ENCODE data around the gene PARD3.

The PARD3 gene

DNA sequence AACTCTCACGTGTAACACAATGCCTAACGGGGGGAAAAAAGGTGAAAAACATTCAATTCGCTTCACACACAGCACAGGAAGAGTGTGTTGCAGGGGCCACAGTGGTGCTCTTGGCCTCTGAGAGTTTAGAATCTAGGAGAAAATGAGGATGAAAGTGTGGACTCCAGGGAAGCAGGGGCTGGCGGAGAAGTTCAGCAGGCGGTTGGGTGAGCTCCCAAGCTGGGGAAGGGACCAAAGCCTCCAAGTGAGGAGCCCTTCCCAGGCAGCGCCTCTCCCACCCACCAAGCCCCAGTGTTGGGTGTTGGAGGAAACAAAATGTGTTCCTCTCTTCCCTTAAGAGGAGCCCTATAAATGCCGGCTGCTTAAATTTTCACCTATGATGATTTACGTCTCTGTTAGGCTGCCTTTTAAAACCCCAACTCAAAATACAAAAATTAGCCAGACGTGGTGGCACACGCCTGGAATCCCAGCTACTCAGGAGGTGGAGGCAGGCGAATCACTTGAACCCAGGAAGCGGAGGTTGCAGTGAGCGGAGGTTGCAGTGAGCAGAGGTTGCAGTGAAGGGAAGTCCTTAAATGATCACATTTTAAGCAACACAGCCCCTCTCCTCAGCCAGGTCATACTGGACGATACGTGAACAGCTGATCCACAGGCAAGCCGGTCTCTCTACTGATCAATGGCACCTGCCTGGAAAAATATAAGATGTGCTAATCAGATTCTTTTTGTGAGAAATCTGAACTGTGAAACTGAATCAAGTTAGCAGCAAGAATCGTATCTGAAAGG, 735.2 kb downstream of the PARD3 start:
- Histone ChIP-seq H3K27me3 (ENCODE audit: control insufficient read depth, insufficient read depth, low read length) (no peaks in the 10 kb centered on the region), H3K9ac (no peak overlapping the region), H3K4me2 (ENCODE audit: low read length) (no peak overlapping the region), H3K36me3 (ENCODE audit: control insufficient read depth, insufficient read depth, low read length) (no peaks in the 10 kb centered on the region), H3K79me2 (no peaks in the 10 kb centered on the region), H3K27ac (no peak overlapping the region), H3K4me3 (ENCODE audit: low read depth, low read length) (no peak overlapping the region), H2AFZ (no peak overlapping the region), H3K9me3 (ENCODE audit: control insufficient read depth, low read length) (no peaks in the 10 kb centered on the region), H3K4me1 (no peaks in the 10 kb centered on the region)
- TF ChIP-seq, protein P1, sequence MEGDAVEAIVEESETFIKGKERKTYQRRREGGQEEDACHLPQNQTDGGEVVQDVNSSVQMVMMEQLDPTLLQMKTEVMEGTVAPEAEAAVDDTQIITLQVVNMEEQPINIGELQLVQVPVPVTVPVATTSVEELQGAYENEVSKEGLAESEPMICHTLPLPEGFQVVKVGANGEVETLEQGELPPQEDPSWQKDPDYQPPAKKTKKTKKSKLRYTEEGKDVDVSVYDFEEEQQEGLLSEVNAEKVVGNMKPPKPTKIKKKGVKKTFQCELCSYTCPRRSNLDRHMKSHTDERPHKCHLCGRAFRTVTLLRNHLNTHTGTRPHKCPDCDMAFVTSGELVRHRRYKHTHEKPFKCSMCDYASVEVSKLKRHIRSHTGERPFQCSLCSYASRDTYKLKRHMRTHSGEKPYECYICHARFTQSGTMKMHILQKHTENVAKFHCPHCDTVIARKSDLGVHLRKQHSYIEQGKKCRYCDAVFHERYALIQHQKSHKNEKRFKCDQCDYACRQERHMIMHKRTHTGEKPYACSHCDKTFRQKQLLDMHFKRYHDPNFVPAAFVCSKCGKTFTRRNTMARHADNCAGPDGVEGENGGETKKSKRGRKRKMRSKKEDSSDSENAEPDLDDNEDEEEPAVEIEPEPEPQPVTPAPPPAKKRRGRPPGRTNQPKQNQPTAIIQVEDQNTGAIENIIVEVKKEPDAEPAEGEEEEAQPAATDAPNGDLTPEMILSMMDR (IDR thresholded peaks at IDR 0.05): no peak

- H3K9ac ChIP-seq: no peak overlapping the region
- TF ChIP-seq, protein P1 (IDR thresholded peaks at IDR 0.05): no peak
- no peaks in the 10 kb centered on the region for H3K79me2 ChIP-seq
- H3K4me3 ChIP-seq (ENCODE audit: low read depth, low read length): no peak overlapping the region
- H3K27me3 ChIP-seq (ENCODE audit: control insufficient read depth, insufficient read depth, low read length): no peaks in the 10 kb centered on the region
- no peaks in the 10 kb centered on the region for H3K36me3 ChIP-seq (ENCODE audit: control insufficient read depth, insufficient read depth, low read length)
- no peak overlapping the region for H2AFZ ChIP-seq
- no peaks in the 10 kb centered on the region for H3K9me3 ChIP-seq (ENCODE audit: control insufficient read depth, low read length)
- H3K4me1 ChIP-seq: no peaks in the 10 kb centered on the region
- no peak overlapping the region for H3K27ac ChIP-seq
- H3K4me2 ChIP-seq (ENCODE audit: low read length): no peak overlapping the region
Measured at GRCh38 chr10:34078745-34079470, 736.2 kb downstream of the PARD3 start.

DNA sequence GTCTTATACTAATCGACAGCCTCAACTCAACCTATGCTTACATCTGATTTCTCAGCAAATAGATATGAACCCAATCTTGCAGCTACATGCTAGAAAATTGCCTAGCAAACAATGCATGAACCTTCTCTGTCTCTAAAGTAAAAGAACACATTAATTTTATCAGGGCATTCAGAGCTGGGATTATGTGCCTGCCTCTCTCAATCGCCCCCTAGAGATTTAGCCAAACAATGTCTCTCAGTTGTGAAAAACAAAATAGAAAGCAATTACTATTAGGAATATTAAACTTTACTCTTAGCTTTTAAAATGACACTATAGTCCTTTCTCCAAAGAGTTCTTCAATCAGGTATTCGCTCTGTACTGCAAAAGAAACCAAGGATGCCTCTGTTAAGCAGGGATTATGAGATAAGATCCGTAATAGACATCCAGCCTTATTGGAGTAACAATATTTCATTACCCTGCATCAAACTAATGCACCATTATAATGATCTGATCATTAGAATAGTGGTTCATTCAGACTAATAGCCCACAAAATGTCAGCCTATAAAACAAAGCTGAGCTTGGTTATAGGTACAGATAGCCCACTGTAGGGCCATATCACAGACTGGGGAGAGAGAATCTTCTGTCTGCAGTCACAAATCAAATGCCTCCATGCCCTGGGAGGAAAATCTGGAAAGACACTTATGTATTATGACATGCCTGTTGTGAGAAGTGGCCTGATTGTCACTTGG, 736.9 kb downstream of the PARD3 start:
- no peak overlapping the region for H3K27ac ChIP-seq
- H3K4me2 ChIP-seq (ENCODE audit: low read length): no peak overlapping the region
- no peak overlapping the region for H3K9ac ChIP-seq
- no peaks in the 10 kb centered on the region for H3K9me3 ChIP-seq (ENCODE audit: control insufficient read depth, low read length)
- H3K27me3 ChIP-seq (ENCODE audit: control insufficient read depth, insufficient read depth, low read length): no peaks in the 10 kb centered on the region
- no peak overlapping the region for H3K4me3 ChIP-seq (ENCODE audit: low read depth, low read length)
- no peak overlapping the region for H2AFZ ChIP-seq
- no peaks in the 10 kb centered on the region for H3K36me3 ChIP-seq (ENCODE audit: control insufficient read depth, insufficient read depth, low read length)
- no peaks in the 10 kb centered on the region for H3K79me2 ChIP-seq
- H3K4me1 ChIP-seq: no peaks in the 10 kb centered on the region
- TF ChIP-seq, protein P1 (IDR thresholded peaks at IDR 0.05): no peak

DNA sequence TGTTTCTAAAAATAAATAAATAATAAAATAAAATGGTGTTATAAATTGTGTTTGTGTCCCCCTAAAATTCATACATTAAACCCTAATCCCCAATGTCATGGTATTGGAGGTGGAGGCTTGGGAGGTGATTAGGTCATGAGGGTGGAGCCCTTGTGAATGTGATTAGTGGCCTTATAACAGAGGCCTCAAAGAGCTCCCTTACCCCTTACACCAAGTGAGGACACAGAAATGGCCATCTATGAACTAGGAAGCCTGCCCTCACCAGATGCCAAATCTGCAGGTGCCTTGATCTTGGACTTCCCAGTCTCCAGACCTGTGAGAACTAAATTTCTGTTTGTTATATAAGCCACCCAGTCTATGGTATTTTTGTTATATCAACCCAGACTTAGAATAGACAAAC, 738.7 kb downstream of the PARD3 start:
- no peaks in the 10 kb centered on the region for H3K27me3 ChIP-seq (ENCODE audit: control insufficient read depth, insufficient read depth, low read length)
- H3K27ac ChIP-seq: no peak overlapping the region
- TF ChIP-seq, protein P1 (IDR thresholded peaks at IDR 0.05): no peak
- H3K36me3 ChIP-seq (ENCODE audit: control insufficient read depth, insufficient read depth, low read length): no peaks in the 10 kb centered on the region
- no peaks in the 10 kb centered on the region for H3K9me3 ChIP-seq (ENCODE audit: control insufficient read depth, low read length)
- H3K4me2 ChIP-seq (ENCODE audit: low read length): no peak overlapping the region
- no peak overlapping the region for H2AFZ ChIP-seq
- no peak overlapping the region for H3K4me3 ChIP-seq (ENCODE audit: low read depth, low read length)
- no peaks in the 10 kb centered on the region for H3K79me2 ChIP-seq
- H3K4me1 ChIP-seq: no peaks in the 10 kb centered on the region
- H3K9ac ChIP-seq: no peak overlapping the region

All from parathyroid adenoma (tissue), 2 donors.